A549 (cell line): Measurements from ENCODE around the gene MTHFSD. TPM values are rescaled to one million over a fixed set of nuclear protein-coding genes. Genes with fewer than 3 reads are reported as not detected.

ENCODE experiments used
- ATAC-seq, 2 experiments: fragments of 200-7000 bp in 1 of 2; fragments of >200 bp in 1 of 2; cut with Nextera tagmentation in 1 of 2; cut with Tn5 transposase in 1 of 2; 3 replicates each; pipeline versions ENCODE4 v1.8.0 to v1.9.1; 2018 to 2020; ENCODE audit warnings: mild to moderate bottlenecking in 1 of 2, moderate library complexity in 1 of 2
- CTCF ChIA-PET: fragments of 300-600 bp; sonication (Branson Sonifier 250); formaldehyde crosslinking; extraction: SDS; loops from one replicate; lab custom pipeline; 2021; ENCODE audit warnings: antibody characterized with exemption, inconsistent platforms; lab: Yijun Ruan, JAX
- POLR2A ChIA-PET: fragments of 350-600 bp; formaldehyde crosslinking; extraction: SDS; loops from one replicate; lab custom pipeline; 2021; ENCODE audit warnings: antibody characterized with exemption, inconsistent platforms; lab: Yijun Ruan, JAX
- DNase-seq, 2 experiments: peaks; one replicate each; pipeline versions ENCODE4 v3.0.0 to v3.0.0-alpha.2; 2011 to 2016; ENCODE audit warnings: low read depth in 1 of 2, low spot score in 1 of 2
- FAIRE-seq: peaks from 2 replicates; lab custom pipeline; 2011; peaks lifted over from hg19 to GRCh38; lab: Jason Lieb, UNC
- H3K27ac ChIP-seq, 2 experiments: fragments of >200 bp; sonication (Bioruptor Twin); formaldehyde crosslinking; 3 replicates each; pipeline ENCODE4 v1.5.1; 2016 to 2017
- H3K4me1 ChIP-seq: fragments of >200 bp; sonication (Bioruptor Twin); formaldehyde crosslinking; 3 replicates; pipeline ENCODE4 v1.6.1; 2016
- H3K4me2 ChIP-seq: fragments of >200 bp; sonication (Bioruptor Twin); formaldehyde crosslinking; 3 replicates; pipeline ENCODE4 v1.6.1; 2016
- H3K4me3 ChIP-seq: fragments of >200 bp; sonication (Bioruptor Twin); formaldehyde crosslinking; 3 replicates; pipeline ENCODE4 v1.5.1; 2016
- H3K9me3 ChIP-seq: fragments of >200 bp; sonication (Bioruptor Twin); formaldehyde crosslinking; 3 replicates; pipeline ENCODE4 v1.6.1; 2016
- BHLHE40 ChIP-seq: IDR thresholded peaks from 2 replicates; pipeline ENCODE4 v1.6.1; 2012; ENCODE audit warnings: low read depth, low read length, inconsistent platforms
- CBX2 ChIP-seq: fragments of 200-600 bp; sonication (generic); IDR thresholded peaks from 2 replicates; pipeline ENCODE4 v1.6.1; 2016; ENCODE audit warnings: low read depth, mild to moderate bottlenecking, borderline replicate concordance
- CBX8 ChIP-seq: fragments of 200-600 bp; sonication (generic); IDR thresholded peaks from 2 replicates; pipeline ENCODE4 v1.6.1; 2016
- CEBPB ChIP-seq, 2 experiments: fragments of >200 bp in 1 of 2; sonication (Bioruptor Twin) in 1 of 2; formaldehyde crosslinking in 1 of 2; IDR thresholded peaks; 2 replicates each; pipeline ENCODE4 v1.6.1; 2012 to 2016
- CHD4 ChIP-seq: fragments of 200-600 bp; sonication (generic); IDR thresholded peaks from 2 replicates; pipeline ENCODE4 v1.6.1; 2016; ENCODE audit warnings: antibody characterized with exemption, mild to moderate bottlenecking, borderline replicate concordance
- EHF ChIP-seq: fragments of 250-450 bp; sonication (Bioruptor Pico); IDR thresholded peaks from 2 replicates; pipeline ENCODE4 v1.5.0; 2020; ENCODE audit warnings: mild to moderate bottlenecking
- FOSB ChIP-seq: fragments of 250-450 bp; sonication (Bioruptor Pico); IDR thresholded peaks from 2 replicates; pipeline ENCODE4 v1.5.0; 2020; ENCODE audit warnings: mild to moderate bottlenecking, moderate library complexity
- FOSL2 ChIP-seq, 2 experiments: fragments of 450-650 bp in 1 of 2; fragments of >200 bp in 1 of 2; sonication (Bioruptor Twin) in 1 of 2; formaldehyde crosslinking; IDR thresholded peaks; 2 replicates each; pipeline versions ENCODE4 v1.5.0 to v1.6.1; 2016 to 2020; ENCODE audit warnings: mild to moderate bottlenecking in 1 of 2, moderate library complexity in 1 of 2
- GATA3 ChIP-seq: IDR thresholded peaks from 2 replicates; pipeline ENCODE4 v1.6.1; 2012; ENCODE audit warnings: borderline replicate concordance
- HDAC2 ChIP-seq: fragments of 200-600 bp; sonication (generic); IDR thresholded peaks from 2 replicates; pipeline ENCODE4 v1.6.1; 2016
- JUN ChIP-seq, 2 experiments: fragments of >200 bp; sonication (Bioruptor Twin); formaldehyde crosslinking; IDR thresholded peaks; 2 replicates in 1 of 2; 3 replicates in 1 of 2; pipeline ENCODE4 v1.6.1; 2016 to 2017
- KDM1A ChIP-seq: fragments of 200-600 bp; sonication (generic); IDR thresholded peaks from 2 replicates; pipeline ENCODE4 v1.6.1; 2016; ENCODE audit warnings: low read depth, mild to moderate bottlenecking
- MAZ ChIP-seq: fragments of 150-350 bp; IDR thresholded peaks from 2 replicates; pipeline ENCODE4 v1.6.1; 2014; ENCODE audit warnings: antibody characterized with exemption, low read depth, low read length, borderline replicate concordance
- MYC ChIP-seq: IDR thresholded peaks from 2 replicates; pipeline ENCODE4 v1.6.1; 2012; ENCODE audit warnings: mild to moderate bottlenecking, inconsistent platforms, low read length, improper control_type of control experiment, borderline replicate concordance
- NPAS2 ChIP-seq: fragments of 250-450 bp; sonication (Bioruptor Pico); IDR thresholded peaks from 2 replicates; pipeline ENCODE4 v1.8.0; 2022; ENCODE audit warnings: mild to moderate bottlenecking, moderate library complexity, borderline replicate concordance
- POLR2A ChIP-seq: IDR thresholded peaks from 2 replicates; pipeline ENCODE4 v1.6.1; 2012; ENCODE audit warnings: mild to moderate bottlenecking, low read length
- POLR2AphosphoS2 ChIP-seq: conservative IDR thresholded peaks from 2 replicates; pipeline ENCODE4 v1.6.1; 2012; ENCODE audit warnings: low read length, improper control_type of control experiment, inconsistent platforms
- RAD21 ChIP-seq, 2 experiments: fragments of >200 bp in 1 of 2; sonication (Bioruptor Twin) in 1 of 2; formaldehyde crosslinking in 1 of 2; IDR thresholded peaks in 1 of 2; conservative IDR thresholded peaks in 1 of 2; 2 replicates in 1 of 2; 3 replicates in 1 of 2; pipeline ENCODE4 v1.6.1; 2012 to 2018; ENCODE audit warnings: inconsistent platforms in 1 of 2
- RARB ChIP-seq: fragments of 250-450 bp; sonication (Bioruptor Pico); IDR thresholded peaks from 2 replicates; pipeline ENCODE4 v1.8.0; 2021; ENCODE audit warnings: mild to moderate bottlenecking, moderate library complexity
- RCOR1 ChIP-seq: fragments of 150-350 bp; IDR thresholded peaks from 2 replicates; pipeline ENCODE4 v1.6.1; 2014; ENCODE audit warnings: antibody characterized with exemption, low read length, low read depth
- RFX5 ChIP-seq: fragments of 450-650 bp; IDR thresholded peaks from 2 replicates; pipeline ENCODE4 v1.7.1; 2014; ENCODE audit warnings: antibody characterized with exemption, mild to moderate bottlenecking, moderate library complexity
- WGBS: methylation state at CpG from one replicate; pipeline ENCODE4 v1.1.6; 2017; ENCODE audit errors: missing lambda C conversion rate; 5-methylcytosine and 5-hydroxymethylcytosine counted together
- polyA plus RNA-seq, 4 experiments: library from polyadenylated mRNA; depleted of rRNA in 3 of 4; stranded (reverse); fragments of >200 nt; fragmentation: RNase III in 1 of 4; extraction: RNeasy Plus Mini Kit Qiagen cat#74134 plus additional on column Dnase treatment in 1 of 4; gene quantifications; 2 replicates in 3 of 4; 3 replicates in 1 of 4; pipeline ENCODE4 v1.2.3, GENCODE V29; 2011 to 2017
- TF ChIP-seq, protein P1 (sequence below): fragments of 450-650 bp; IDR thresholded peaks from 2 replicates; pipeline ENCODE4 v1.6.1; 2014; ENCODE audit warnings: antibody characterized with exemption
- TF ChIP-seq, protein P2 (sequence below): fragments of >200 bp; sonication (Bioruptor Twin); formaldehyde crosslinking; IDR thresholded peaks from 2 replicates; pipeline ENCODE4 v1.6.1; 2016
- TF ChIP-seq, protein P3 (sequence below): IDR thresholded peaks from 2 replicates; pipeline ENCODE4 v1.6.1; 2012; ENCODE audit warnings: low read depth, borderline replicate concordance
- TF ChIP-seq, protein P4 (sequence below): fragments of 200-600 bp; sonication (generic); IDR thresholded peaks from 2 replicates; pipeline ENCODE4 v1.6.1; 2016; ENCODE audit warnings: antibody characterized with exemption, mild to moderate bottlenecking, moderate library complexity

MTHFSD gene
- polyA plus RNA-seq, 2 of the 4 experiments (the other 2 are of a cell fraction): 13.1 to 16.9 TPM

DNA sequence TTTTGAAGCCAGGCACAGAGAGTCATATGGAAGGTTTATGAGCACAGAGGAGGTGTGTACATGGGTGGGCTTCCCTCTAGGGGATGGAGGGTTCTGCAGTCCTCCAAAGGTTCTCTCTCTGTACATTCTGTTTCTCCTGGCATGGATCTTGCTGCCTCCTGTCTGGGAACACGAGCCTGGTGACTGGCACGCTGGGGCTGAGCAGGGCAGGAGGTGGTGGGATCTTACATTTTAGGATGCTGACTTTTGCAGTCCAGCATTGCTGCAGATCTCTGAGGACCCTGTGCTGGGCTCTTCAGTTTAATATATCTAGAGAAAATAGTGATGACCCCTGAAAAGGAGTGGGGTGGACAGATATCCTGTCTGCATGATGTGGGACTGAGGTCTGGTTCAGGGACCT is 46.3 kb upstream of the MTHFSD start:
- CTCF ChIA-PET: no interaction called here
- Histone ChIP-seq H3K4me2 (no peak overlapping the region), H3K27ac (no peak overlapping the region), H3K4me1 (no peaks in the 10 kb centered on the region), H3K4me3 (no peak overlapping the region), H3K9me3 (peaks cover 3% of the 10 kb centered on the region; the same call in 1 of the 3 replicates)
- WGBS: 56% methylated on average over 2 of the region's 2 CpGs
- no peak for DNase-seq
- ATAC-seq: no peak
- POLR2A ChIA-PET: no interaction called here
- no peak for TF ChIP-seq JUN (IDR thresholded peaks at IDR 0.05)
- no peak for FAIRE-seq

DNA sequence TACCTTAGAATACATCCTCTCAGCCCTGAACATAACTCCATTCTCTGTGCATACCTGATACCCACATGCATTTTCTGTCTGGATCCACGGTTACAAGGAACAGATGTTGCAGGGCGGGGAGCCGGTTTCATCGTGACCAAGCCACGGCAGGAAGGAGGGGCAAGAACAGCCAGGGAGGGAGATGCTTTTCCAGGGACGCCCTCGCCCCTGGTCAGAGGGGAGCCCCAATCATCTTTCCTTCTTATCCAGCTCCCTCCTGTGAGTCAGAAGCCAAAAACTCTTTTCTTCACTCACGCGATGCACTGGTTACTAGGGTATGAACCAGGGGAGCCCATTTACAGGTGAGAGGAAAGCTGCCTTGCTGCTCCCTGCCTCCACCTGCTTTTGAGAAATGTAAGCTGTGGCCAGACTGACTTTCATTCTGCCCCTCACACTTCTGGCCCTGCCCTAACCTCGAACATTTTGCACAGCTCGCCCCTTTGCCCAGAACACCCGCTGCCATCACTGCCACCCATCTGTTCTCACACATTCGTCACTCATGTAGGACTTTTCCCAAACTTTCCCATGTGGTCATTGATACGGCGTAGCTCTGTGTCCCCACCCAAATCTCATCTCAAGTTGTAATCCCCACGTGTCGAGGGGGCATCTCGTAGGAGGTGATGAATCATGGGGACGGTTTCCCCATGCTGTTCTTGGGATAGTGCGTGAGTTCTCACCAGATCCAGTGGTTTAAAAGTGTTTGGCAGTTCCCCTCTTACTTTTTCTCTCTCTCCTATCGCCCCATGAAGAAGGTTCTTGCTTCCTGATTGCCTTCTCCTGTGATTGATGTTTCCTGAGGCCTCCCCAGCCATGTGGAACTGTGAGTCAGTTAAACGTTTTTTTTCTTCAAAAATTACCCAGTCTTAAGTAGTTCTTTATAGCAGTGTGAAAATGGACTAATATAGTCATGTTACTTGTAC is 43.9 kb upstream of the MTHFSD start:
- no peaks in the 10 kb centered on the region for H3K4me1 ChIP-seq
- TF ChIP-seq BHLHE40 (no peak), FOSL2 (IDR thresholded peaks at IDR 0.05) (no peak), FOSL2 (CRISPR knock-in tag; IDR thresholded peaks at IDR 0.05) (no peak), CHD4 (no peak), POLR2A (no peak), CBX8 (no peak), EHF (CRISPR knock-in tag) (no peak), MAZ (no peak), RARB (CRISPR knock-in tag) (no peak), JUN (IDR thresholded peaks at IDR 0.05) (no peak), FOSB (CRISPR knock-in tag) (no peak), CBX2 (no peak), RAD21 (conservative IDR thresholded peaks at IDR 0.05 in 1 of 2, IDR thresholded peaks at IDR 0.05 in 1 of 2) (no peak), POLR2AphosphoS2 (no peak), NPAS2 (CRISPR knock-in tag) (no peak), MYC (no peak)
- TF ChIP-seq, protein P1, sequence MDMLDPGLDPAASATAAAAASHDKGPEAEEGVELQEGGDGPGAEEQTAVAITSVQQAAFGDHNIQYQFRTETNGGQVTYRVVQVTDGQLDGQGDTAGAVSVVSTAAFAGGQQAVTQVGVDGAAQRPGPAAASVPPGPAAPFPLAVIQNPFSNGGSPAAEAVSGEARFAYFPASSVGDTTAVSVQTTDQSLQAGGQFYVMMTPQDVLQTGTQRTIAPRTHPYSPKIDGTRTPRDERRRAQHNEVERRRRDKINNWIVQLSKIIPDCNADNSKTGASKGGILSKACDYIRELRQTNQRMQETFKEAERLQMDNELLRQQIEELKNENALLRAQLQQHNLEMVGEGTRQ: no peak
- TF ChIP-seq, protein P2, sequence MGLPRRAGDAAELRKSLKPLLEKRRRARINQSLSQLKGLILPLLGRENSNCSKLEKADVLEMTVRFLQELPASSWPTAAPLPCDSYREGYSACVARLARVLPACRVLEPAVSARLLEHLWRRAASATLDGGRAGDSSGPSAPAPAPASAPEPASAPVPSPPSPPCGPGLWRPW: no peak
- no peak for ATAC-seq
- DNase-seq: no peak
- no peak overlapping the region for H3K4me2 ChIP-seq
- H3K27ac ChIP-seq: no peak overlapping the region
- H3K9me3 ChIP-seq: peaks cover 3% of the 10 kb centered on the region; the same call in 1 of the 3 replicates
- no peak for FAIRE-seq
- H3K4me3 ChIP-seq: no peak overlapping the region
- 79% methylated on average over 22 of the region's 22 CpGs for WGBS
- ChIA-PET CTCF (interaction anchor here (0.6 kb wide), 1 partner anchor 680 kb away, joined by 3 read pairs; no protein-coding TSS in a partner anchor), POLR2A (no interaction called here)

DNA sequence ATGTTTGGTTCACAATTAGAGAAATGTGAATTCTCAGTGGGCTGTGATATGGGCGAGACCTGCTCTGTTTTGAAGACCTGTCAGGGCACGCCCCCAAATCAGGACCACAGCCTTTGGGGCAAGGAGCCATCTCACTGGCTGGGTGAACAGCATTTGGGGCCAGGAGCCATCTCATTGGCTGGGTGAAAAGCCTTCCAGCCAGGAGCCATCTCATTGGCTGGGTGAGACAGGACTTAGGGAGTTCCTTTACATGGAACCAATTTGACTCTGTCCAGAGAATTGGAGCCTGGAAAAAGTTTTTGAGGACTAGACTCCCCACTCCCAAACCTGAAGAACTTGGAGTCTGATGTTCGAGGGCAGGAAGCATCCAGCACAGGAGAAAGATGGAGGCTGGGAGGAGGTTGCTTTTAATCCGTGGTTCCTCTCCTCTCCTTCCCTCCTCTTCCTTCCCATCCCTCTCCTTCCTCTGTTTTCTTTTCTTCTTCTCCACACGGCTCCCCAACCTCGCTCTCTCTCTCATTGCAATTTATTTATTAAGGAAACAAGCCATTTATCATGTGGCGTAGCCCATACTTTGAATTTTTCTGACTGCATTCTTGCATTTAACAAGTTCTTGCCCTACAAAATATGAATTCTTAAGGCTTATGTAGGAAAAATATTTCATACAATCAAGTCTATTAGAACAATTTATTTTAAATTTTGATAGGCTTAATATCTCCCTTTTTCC is 43.0 kb upstream of the MTHFSD start:
- Histone ChIP-seq H3K9me3 (peaks cover 3% of the 10 kb centered on the region; the same call in 1 of the 3 replicates), H3K4me2 (no peak overlapping the region), H3K4me1 (no peaks in the 10 kb centered on the region), H3K4me3 (no peak overlapping the region), H3K27ac (no peak overlapping the region)
- DNase-seq (no peak), FAIRE-seq (no peak), ATAC-seq (no peak)
- ChIA-PET POLR2A (no interaction called here), CTCF (interaction anchor here (0.6 kb wide), 1 partner anchor 681 kb away, joined by 3 read pairs; no protein-coding TSS in a partner anchor)
- WGBS: 72% methylated on average over 7 of the region's 7 CpGs
- TF ChIP-seq MYC: no peak
- no peak for TF ChIP-seq KDM1A
- no peak for TF ChIP-seq RFX5
- no peak for TF ChIP-seq CEBPB (IDR thresholded peaks at IDR 0.05)
- TF ChIP-seq, protein P3, sequence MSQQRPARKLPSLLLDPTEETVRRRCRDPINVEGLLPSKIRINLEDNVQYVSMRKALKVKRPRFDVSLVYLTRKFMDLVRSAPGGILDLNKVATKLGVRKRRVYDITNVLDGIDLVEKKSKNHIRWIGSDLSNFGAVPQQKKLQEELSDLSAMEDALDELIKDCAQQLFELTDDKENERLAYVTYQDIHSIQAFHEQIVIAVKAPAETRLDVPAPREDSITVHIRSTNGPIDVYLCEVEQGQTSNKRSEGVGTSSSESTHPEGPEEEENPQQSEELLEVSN: no peak
- TF ChIP-seq HDAC2: no peak
- TF ChIP-seq, protein P4, sequence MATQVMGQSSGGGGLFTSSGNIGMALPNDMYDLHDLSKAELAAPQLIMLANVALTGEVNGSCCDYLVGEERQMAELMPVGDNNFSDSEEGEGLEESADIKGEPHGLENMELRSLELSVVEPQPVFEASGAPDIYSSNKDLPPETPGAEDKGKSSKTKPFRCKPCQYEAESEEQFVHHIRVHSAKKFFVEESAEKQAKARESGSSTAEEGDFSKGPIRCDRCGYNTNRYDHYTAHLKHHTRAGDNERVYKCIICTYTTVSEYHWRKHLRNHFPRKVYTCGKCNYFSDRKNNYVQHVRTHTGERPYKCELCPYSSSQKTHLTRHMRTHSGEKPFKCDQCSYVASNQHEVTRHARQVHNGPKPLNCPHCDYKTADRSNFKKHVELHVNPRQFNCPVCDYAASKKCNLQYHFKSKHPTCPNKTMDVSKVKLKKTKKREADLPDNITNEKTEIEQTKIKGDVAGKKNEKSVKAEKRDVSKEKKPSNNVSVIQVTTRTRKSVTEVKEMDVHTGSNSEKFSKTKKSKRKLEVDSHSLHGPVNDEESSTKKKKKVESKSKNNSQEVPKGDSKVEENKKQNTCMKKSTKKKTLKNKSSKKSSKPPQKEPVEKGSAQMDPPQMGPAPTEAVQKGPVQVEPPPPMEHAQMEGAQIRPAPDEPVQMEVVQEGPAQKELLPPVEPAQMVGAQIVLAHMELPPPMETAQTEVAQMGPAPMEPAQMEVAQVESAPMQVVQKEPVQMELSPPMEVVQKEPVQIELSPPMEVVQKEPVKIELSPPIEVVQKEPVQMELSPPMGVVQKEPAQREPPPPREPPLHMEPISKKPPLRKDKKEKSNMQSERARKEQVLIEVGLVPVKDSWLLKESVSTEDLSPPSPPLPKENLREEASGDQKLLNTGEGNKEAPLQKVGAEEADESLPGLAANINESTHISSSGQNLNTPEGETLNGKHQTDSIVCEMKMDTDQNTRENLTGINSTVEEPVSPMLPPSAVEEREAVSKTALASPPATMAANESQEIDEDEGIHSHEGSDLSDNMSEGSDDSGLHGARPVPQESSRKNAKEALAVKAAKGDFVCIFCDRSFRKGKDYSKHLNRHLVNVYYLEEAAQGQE: no peak
- TF ChIP-seq NPAS2 (CRISPR knock-in tag): no peak
- no peak for TF ChIP-seq POLR2A
- no peak for TF ChIP-seq RCOR1
- TF ChIP-seq POLR2AphosphoS2: no peak
- TF ChIP-seq GATA3: no peak
